Kidney (tissue), 14 donors: ENCODE measurements around the gene ZC3H14. TPM values are rescaled to one million over a fixed set of nuclear protein-coding genes. Genes with fewer than 3 reads are reported as not detected.

Source experiments
- DNase-seq, 5 donors: peaks; one replicate each; pipeline ENCODE4 v3.0.0-alpha.2; 2013 to 2020
- FAIRE-seq: peaks from 2 replicates; lab custom pipeline; 2012; peaks lifted over from hg19 to GRCh38; lab: Jason Lieb, UNC
- H3K27ac ChIP-seq, 2 donors: one replicate each; pipeline ENCODE4 v1.7.0; 2013; ENCODE audit warnings: low read depth in 2 of 2, low read length in 2 of 2, inconsistent platforms in 1 of 2
- H3K27me3 ChIP-seq: one replicate; pipeline ENCODE4 v1.7.1; 2013; ENCODE audit warnings: low read length, inconsistent platforms; ENCODE audit not compliant: control insufficient read depth, insufficient read depth
- H3K36me3 ChIP-seq, 3 donors: one replicate each; pipeline versions ENCODE4 v1.7.0 to v1.7.1; 2013; ENCODE audit warnings: low read length in 3 of 3, control low read depth in 1 of 3, inconsistent platforms in 1 of 3; ENCODE audit not compliant: insufficient read depth in 3 of 3, control insufficient read depth in 2 of 3
- H3K4me1 ChIP-seq, 3 donors: one replicate each; pipeline versions ENCODE4 v1.7.0 to v1.7.1; 2013; ENCODE audit warnings: low read length in 3 of 3, inconsistent platforms in 1 of 3, low read depth in 1 of 3; ENCODE audit not compliant: control insufficient read depth in 2 of 3, insufficient read depth in 2 of 3
- H3K4me3 ChIP-seq, 3 donors: one replicate each; pipeline versions ENCODE4 v1.7.0 to v1.8.1; 2013; ENCODE audit warnings: low read length in 3 of 3, control low read depth in 1 of 3, inconsistent platforms in 1 of 3
- H3K9ac ChIP-seq, 3 donors: one replicate each; pipeline versions ENCODE4 v1.7.0 to v1.7.1; 2013; ENCODE audit warnings: low read length in 3 of 3, control low read depth in 1 of 3, inconsistent platforms in 1 of 3
- H3K9me3 ChIP-seq, 3 donors: one replicate each; pipeline versions ENCODE4 v1.7.0 to v1.7.1; 2013; ENCODE audit warnings: low read length in 3 of 3, control low read depth in 1 of 3, inconsistent platforms in 1 of 3; ENCODE audit not compliant: control insufficient read depth in 2 of 3, insufficient read depth in 1 of 3
- intact Hi-C: fragments of 100-400 bp; cut with DNase I; formaldehyde crosslinking; loops from one replicate; pipeline ENCODE4 v1.11.1; 2022
- polyA plus RNA-seq: library from polyadenylated mRNA; stranded (reverse); fragments of 350-450 nt; fragmentation: Illumina TruSeq; extraction: RNeasy Lipid Tissue Mini Kit (QIAGEN cat#74804); gene quantifications from one replicate; pipeline ENCODE4 v1.2.3, GENCODE V29; 2014; ENCODE audit warnings: low read depth, low replicate concordance; ENCODE audit not compliant: insufficient read depth
- total RNA-seq: library from RNA; stranded (reverse); fragmentation: NEBNext Ultra II Directional; extraction: Animal tissue kit (Norgen Biotek cat#: 25700); gene quantifications from one replicate; pipeline ENCODE4 v1.2.1, GENCODE V29; 2021
- TF ChIP-seq, protein P1 (sequence below): IDR thresholded peaks from 3 replicates; pipeline ENCODE4 v1.5.1; 2012; ENCODE audit warnings: mild to moderate bottlenecking, moderate library complexity, borderline replicate concordance; ENCODE audit not compliant: insufficient read depth; ENCODE audit errors: extremely low read depth
- donor health status: control.
- donor health status: control.
- donor health status: control.
- donor health status: control.
- donor health status: control.
- donor health status: DM: yes; HTN: yes; CAD: no.
- donor health status: Normal renal cell carcinoma (clear cell type).

Gene ZC3H14
- total and polyA plus RNA-seq, 2 donors from 2014 or later = 27.7 to 49.7 TPM

DNA sequence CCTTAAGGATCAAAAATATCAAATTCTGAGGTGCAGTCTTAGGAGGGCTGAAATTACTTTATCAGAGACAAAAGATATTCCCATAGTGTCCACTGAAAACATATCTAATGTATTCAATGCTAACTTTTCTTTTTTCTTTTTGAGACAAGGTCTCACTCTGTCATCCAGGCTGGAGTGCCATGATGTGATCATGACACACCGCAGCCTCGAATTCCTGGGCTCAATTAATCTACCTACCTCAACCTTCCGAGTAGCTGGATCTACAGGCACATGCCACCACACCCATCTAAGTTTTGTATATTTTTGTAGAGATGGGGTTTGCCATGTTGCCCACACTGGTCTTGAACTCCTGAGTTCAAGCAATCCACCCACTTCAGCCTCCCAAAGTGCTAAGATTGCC, 68.3 kb downstream of the ZC3H14 start:
- TF ChIP-seq, protein P1, sequence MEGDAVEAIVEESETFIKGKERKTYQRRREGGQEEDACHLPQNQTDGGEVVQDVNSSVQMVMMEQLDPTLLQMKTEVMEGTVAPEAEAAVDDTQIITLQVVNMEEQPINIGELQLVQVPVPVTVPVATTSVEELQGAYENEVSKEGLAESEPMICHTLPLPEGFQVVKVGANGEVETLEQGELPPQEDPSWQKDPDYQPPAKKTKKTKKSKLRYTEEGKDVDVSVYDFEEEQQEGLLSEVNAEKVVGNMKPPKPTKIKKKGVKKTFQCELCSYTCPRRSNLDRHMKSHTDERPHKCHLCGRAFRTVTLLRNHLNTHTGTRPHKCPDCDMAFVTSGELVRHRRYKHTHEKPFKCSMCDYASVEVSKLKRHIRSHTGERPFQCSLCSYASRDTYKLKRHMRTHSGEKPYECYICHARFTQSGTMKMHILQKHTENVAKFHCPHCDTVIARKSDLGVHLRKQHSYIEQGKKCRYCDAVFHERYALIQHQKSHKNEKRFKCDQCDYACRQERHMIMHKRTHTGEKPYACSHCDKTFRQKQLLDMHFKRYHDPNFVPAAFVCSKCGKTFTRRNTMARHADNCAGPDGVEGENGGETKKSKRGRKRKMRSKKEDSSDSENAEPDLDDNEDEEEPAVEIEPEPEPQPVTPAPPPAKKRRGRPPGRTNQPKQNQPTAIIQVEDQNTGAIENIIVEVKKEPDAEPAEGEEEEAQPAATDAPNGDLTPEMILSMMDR = no peak
- no peaks in the 10 kb centered on the region for H3K36me3 ChIP-seq
- peaks cover 0 to 3% (median 0%) of the 10 kb centered on the region in 3 donors for H3K4me1 ChIP-seq
- no peak overlapping the region for H3K4me3 ChIP-seq
- no peak for DNase-seq
- H3K27me3 ChIP-seq = no peaks in the 10 kb centered on the region
- FAIRE-seq = no peak
- no peak overlapping the region for H3K27ac ChIP-seq
- intact Hi-C loops = no loop called here
- H3K9ac ChIP-seq = no peak overlapping the region
- H3K9me3 ChIP-seq = no peaks in the 10 kb centered on the region

DNA sequence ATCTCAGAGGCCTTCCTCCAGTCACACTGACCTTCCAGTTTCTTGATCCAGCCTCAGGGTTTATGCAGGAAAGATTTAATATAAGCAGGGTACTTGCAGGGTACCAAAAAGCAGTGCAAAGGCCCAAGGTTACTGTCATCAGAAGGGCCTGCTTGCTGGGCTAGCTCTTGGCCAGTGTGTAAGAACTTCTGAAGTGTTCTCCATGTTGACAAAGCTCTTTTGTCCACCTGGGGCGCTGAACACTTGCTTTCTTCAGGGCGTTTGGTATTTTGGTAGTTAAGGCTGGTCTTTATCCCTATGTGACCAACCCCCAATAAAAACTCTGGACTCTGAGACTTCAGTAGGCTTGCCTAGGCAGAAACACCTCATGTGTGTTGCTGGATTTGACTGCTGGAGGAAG, 69.7 kb downstream of the ZC3H14 start:
- FAIRE-seq (no peak), DNase-seq (no peak)
- Histone ChIP-seq H3K4me1 (peaks cover 0 to 3% (median 0%) of the 10 kb centered on the region in 3 donors), H3K9ac (no peak overlapping the region), H3K27ac (no peak overlapping the region), H3K4me3 (no peak overlapping the region), H3K27me3 (no peaks in the 10 kb centered on the region), H3K36me3 (no peaks in the 10 kb centered on the region), H3K9me3 (no peaks in the 10 kb centered on the region)
- intact Hi-C loops = no loop called here
- TF ChIP-seq, protein P1 = no peak

DNA sequence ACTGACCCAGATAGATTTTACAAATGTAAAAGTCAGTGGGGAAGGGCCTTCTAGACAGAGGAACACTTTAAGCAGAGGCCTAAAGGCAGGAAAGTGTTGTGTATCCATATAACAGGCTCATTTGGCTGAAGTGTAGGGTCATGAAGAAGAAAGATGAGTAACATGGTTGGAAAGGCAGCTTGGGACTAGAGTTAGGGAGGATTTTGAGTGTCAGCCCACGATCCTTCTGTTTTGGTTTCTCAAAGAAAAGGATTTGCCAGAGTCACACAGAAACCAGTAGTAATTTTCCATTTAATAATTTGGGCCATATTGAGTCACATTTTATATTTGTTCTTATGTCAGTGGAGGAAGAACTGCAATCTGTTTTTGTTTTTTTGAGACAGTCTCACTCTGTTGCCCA, 76.4 kb downstream of the ZC3H14 start:
- H3K4me1 ChIP-seq = no peaks in the 10 kb centered on the region
- no peak for FAIRE-seq
- no peaks in the 10 kb centered on the region for H3K36me3 ChIP-seq
- TF ChIP-seq, protein P1 = no peak
- intact Hi-C loops = no loop called here
- H3K9me3 ChIP-seq = peaks cover 0 to 6% (median 0%) of the 10 kb centered on the region in 3 donors
- H3K27ac ChIP-seq = no peak overlapping the region
- H3K9ac ChIP-seq = no peak overlapping the region
- no peak for DNase-seq
- H3K27me3 ChIP-seq = no peaks in the 10 kb centered on the region
- no peak overlapping the region for H3K4me3 ChIP-seq

DNA sequence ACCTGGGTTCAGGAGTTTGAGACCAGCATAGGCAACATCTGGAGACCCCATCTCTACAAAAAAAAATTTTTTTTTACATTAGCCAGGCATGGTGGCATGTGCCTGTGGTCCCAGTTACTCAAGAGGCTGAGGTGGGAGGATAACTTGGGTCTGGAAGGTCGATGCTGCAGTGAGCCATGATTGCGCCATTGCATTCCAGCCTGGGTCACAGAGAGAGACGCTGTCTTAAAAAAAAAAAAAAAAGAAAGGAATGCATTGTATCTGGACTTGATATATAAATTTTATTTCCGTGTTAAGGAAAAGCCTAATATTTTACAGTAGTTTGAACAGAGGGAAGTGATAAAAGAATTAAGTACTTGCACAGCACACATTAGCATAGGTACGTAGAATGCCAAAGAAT, 97.2 kb downstream of the ZC3H14 start:
- DNase-seq (no peak), FAIRE-seq (no peak)
- no peaks in the 10 kb centered on the region for H3K9me3 ChIP-seq
- TF ChIP-seq, protein P1 = no peak
- no peak overlapping the region for H3K9ac ChIP-seq
- H3K4me3 ChIP-seq = no peak overlapping the region
- no peaks in the 10 kb centered on the region for H3K36me3 ChIP-seq
- intact Hi-C loops = no loop called here
- H3K27ac ChIP-seq = no peak overlapping the region
- H3K4me1 ChIP-seq = no peaks in the 10 kb centered on the region
- H3K27me3 ChIP-seq = no peaks in the 10 kb centered on the region
